ENCODE data around the gene EIPR1. TPM values are rescaled to one million over a fixed set of nuclear protein-coding genes. Genes with fewer than 3 reads are reported as not detected.

EIPR1 gene
- total RNA-seq, result 36.6 and 50.7 TPM in 2 replicates

DNA sequence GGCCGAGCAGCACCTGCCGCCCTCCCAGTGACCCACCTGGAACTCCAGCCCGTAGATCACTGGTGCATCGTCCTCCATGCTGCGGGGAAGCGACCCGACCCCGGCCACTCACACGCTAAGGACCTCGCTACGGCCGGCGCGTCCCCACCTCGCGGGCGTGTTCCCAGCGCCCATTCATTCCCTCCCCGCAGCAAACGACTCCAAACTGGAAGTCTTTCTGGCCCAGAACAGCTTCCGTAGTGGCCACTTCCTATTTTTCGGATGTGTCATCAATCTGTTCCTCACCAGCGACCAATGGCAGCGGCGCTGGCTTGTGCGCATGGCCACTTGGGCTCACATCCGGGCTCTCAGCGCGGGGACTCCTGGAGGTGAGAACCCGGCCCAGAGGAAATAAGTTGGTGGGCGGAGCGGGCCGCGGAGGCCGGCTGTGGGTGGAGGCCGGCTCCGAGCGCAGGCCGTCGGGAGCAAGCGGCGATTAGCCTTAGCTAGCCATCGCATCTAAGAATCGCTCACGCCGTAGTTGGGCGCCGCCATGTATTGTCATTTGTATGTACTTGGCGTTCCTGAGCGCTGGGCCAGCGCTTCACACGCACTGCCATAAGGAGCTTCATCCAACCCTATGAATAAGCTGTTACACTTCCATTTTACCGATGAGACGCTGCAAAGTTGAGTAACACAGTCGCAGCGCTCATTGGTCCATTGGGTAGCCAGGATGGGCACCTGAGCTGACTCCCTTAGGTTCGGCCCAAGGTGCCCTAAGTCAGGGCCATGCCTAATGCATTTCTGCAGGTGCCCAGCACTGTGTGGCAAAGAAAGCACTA, at the start of gene EIPR1:
Gene EIPR1 (minus strand): TSS at position 207 of the 821 bp plus-strand sequence. CDS start 129 bp downstream, at position 78.

DNA sequence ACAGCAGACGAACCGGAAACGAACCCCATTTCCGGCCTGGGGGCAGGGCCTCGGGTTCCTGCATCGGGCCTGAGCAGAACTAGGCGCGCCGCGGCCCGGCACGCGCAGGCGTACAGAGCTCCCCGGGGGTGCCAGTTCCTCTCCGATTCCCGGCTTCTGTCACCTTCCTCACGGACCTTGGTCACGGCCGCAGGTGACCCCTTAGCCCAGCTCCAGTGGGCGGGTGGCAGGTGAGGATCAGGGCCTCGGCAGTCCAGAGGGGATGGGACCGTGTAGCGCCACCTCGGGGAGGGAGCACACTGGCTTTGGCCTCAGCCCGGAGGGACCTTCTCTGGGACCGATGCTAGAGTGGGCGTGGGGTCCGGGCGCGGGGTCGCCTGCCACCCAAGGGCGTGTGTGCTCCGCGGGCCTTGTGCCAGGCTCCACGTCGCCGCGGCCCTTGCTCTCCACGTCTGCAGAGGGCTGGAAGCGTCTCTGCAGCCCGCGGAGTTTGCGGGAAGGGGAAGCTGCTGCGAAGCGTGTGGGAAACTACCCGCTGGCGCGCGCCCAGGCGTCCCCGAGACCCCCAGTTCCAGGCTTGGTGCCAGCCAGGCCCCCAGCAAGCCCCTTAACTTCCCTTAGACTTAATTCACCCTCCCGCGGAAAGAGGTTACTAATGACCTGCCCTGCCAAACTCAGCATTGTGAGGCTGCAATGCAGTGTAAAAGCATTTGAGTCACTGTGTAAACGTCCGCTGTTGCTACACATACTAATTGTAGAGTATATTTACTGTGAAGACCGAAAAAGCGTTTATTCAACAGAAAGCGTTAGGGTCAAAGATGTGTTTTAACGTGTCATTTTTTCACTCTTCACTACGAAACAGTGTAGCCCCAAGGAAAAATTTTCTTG, 2.3 kb upstream of the EIPR1 start, which contains the start of gene TRAPPC12:
Gene TRAPPC12 (plus strand): TSS at position 48 of the 888 bp plus-strand sequence. CDS start 7,930 bp downstream, outside the sequence.

Other genes with a start within 250 kb of the EIPR1 start
- 57.3 and 71.7 TPM in 2 replicates for gene TRAPPC12, start 1.9 kb upstream of the EIPR1 start, total RNA-seq
- gene ADI1, start 141.7 kb upstream of the EIPR1 start, total RNA-seq, result 34.6 and 35.6 TPM in 2 replicates
- 43.1 and 56.1 TPM in 2 replicates for gene RNASEH1, start 180.5 kb upstream of the EIPR1 start, total RNA-seq
- 1,498 and 1,645 TPM in 2 replicates for gene RPS7, start 197.4 kb upstream of the EIPR1 start, total RNA-seq
- under 0.01 TPM in 1 of 2 replicates, not detected in the other for gene COLEC11, start 217.3 kb upstream of the EIPR1 start, total RNA-seq